GM18508 (cell line): ENCODE data around the gene PLEKHH2.
"Not testable (repeated sequence)": the region's sequence is repeated elsewhere in the genome, so short reads cannot be mapped to it uniquely, and the experiment has no call there.

Experiments
- ATAC-seq: cut with Tn5 transposase; IDR thresholded peaks from one replicate; pipeline ENCODE4 v1.9.1; 2021; ENCODE audit warnings: moderate number of reproducible peaks; ENCODE audit not compliant: insufficient read depth, unreplicated experiment

PLEKHH2 gene

DNA sequence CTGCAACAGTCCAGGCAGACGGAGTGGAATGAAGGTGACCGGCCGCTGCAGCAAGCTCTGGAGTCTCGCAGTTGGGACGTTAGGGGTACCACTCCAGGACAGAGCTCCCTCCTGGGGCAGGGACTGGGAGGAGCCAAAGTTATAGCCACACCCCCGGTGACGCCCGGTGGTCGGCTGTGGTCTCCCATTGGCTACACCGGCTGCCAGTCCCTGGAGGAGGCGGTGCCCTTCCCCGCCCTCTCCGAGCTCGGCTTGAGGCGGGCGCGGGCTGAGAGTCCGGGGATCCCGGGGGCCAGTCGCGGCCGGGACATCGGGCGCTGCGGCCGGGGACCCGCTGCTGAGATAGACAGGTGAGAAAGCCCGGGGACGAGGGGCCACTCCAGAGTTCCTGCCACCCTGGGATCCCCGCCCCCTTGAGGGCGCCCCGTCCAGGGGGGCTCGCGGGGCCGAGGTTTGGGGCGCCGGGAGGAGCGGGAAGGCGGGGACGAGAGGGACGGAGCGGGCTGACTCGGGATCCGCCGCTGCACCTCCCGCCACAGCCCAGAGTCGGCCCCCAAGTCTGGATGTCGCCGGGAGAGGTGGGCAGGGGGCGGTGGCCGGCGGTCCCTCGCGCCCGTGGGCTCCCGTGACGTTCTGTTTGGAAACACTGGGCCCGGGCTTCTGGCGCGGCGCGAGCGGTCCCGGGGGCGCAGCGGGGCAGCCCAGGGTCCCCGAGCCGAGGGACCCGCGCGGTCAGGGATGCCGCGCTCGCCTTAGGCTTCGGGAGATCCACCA lies at the start of gene PLEKHH2:
PLEKHH2 (plus strand) TSS at position 231 of the 774 bp plus-strand sequence. CDS start 7,414 bp downstream, outside the sequence.
- peak; percentile 90 for ATAC-seq

GRCh38 chr2:43592443-43592842 lies 44.6 kb upstream of the PLEKHH2 start:
- ATAC-seq = no peak

DNA sequence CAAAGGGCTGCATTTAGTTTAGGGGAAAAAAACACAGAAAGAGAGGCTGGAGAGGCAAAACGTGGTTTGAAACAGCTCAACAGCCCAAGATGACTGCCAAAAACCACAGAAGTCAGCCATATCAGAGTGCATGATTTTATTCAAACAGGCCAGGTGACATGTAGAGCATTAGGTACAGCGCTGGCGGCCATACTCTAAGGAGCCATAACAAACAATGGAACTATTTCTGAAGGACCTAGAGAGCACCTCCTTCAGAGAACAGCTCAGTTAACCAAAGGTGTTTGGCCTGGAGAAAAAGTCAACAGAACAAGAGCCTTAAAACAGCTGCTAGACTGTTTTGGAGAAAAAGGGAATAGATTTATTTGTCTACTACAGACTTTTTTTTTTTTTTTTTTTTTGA lies 43.8 kb upstream of the PLEKHH2 start:
- ATAC-seq = no peak

GRCh38 chr2:43594875-43595274 lies 42.2 kb upstream of the PLEKHH2 start:
- ATAC-seq = no peak

DNA sequence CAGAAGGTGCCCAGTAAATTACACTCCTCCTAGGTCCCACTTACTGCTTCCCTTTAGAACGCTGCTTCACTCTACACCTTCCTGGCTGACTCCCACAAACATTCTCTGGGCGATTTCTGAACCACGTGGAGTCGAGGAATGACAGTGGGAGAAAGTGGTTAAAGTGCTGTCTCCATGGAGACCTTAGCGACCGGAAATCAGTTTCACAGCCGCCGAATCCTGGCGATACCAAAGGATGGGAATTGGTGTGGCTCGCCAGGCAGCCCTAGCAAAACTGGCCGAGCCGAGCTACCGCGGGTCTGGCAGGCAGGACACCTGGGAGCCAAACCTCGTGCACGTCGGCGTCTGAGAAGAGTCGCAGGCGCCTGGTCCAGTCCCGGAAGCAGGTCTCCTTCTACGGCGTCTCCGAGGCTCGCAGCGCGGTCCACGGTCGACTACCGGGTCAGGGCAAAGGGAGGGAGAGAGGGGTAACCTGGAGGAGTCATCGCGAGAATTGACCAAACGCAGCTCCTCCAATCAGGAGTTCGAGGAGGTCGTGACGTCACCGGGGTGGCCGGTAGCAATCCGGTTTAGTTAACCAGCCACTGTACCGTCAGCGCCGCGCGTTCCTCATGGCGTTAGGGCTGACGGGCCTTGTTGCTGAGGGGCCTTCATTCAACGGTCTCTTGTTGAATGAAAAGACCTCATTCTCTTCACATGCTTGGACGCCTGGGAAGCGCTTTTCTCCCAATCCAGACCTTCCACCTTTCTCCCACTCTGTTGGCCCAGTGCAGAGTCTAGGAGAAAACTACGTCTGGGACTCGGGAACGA lies 41.3 kb upstream of the PLEKHH2 start, which contains the start of gene THADA:
THADA (minus strand) TSS at position 436 of the 810 bp plus-strand sequence. CDS start 3,646 bp downstream, outside the sequence.
- peak; percentile 93 for ATAC-seq

DNA sequence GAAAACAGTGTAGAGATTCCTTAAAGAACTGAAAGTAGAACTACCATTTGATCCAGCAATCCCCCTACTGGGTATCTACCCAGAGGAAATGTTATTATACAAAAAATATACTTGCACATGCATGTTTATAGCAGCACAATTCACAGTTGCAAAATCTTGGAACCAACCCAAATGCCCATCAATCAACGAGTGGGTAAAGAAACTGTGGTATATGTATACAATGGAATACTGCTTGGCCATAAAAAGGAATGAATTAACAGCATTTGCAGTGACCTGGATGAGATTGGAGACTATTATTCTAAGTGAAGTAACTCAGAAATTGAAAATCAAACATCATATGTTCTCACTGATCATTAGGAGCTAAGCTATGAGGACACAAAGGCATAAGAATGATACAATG lies 36.5 kb upstream of the PLEKHH2 start:
- ATAC-seq = not testable (repeated sequence)

GRCh38 chr2:43604674-43605073 lies 32.4 kb upstream of the PLEKHH2 start:
- no peak for ATAC-seq

DNA sequence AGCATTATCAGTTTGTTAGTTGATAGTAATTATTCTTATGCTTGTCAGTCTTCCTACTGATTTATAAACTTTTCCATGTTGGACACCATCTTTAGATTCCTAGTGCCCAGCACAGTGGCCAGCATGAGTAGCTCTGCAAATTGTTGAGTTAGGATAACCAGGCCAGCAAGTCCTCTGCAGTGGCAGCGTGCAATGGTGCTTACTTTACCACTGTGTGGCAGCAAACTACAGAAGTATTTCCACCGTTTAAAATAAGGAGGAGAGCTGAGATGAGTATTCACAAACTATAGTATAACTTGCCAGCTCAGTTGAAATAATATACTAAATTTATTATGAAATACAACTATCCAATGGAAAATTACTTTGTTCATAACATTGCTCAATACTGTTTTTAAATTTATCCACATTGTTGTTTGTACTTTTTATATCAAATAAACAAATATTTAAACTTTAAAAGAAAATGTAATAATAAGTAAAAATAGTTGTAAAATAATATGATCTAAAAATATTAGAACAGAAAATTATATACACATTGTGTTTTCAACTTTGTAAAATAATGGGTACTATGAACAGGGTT lies 31.9 kb upstream of the PLEKHH2 start:
- ATAC-seq = no peak

GRCh38 chr2:43605851-43606250 lies 31.2 kb upstream of the PLEKHH2 start:
- ATAC-seq = no peak

DNA sequence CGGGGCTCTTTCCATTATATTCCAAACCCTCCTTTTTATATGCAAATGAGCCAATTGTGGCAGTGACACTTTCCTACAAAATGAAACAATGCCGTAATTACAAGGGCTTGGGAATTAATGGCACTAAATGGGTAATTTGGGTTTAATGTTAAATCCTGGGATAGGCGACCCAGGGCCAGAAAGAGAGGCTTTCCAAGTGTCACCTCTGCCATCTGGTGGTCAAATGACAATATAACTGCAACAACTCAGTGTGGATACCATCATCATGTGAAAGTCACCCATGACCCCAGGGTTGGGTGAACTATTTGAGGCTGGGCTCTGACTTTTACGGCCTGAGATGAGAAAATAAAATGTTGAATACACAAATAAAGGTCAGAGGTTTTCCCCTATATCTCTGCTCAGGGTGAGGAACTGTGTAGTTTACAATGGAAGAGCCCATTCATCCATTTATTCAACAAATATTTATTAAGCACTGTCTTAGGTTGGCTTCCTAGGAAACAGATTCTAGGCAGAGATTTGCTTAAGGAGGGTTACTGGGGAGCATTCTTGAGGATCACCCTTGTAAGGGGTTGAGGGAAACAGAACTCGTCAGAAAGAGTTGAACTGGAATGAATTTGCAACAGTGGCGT lies 27.7 kb upstream of the PLEKHH2 start:
- ATAC-seq = no peak

DNA sequence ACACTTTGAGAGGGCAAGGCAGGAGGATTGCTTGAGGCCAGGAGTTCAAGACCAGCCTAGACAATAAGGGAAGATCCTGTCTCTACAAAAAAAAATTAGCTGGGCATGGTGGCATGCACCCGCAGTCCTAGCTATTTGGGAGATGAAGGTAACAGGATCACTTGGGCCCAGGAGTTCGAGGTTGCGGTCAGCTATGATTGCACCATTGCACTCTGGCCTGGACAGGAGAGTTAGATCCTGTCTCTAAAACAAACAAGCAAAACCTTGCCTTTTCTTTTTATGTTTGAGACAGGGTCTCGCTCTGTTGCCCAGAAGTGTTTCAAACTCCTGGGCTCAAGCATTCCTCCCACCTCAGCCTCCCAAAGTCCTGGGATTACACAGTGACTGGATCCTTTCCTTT lies 26.7 kb upstream of the PLEKHH2 start:
- ATAC-seq = no peak

GRCh38 chr2:43611987-43612894 lies 24.8 kb upstream of the PLEKHH2 start:
- ATAC-seq = peak; percentile 68

DNA sequence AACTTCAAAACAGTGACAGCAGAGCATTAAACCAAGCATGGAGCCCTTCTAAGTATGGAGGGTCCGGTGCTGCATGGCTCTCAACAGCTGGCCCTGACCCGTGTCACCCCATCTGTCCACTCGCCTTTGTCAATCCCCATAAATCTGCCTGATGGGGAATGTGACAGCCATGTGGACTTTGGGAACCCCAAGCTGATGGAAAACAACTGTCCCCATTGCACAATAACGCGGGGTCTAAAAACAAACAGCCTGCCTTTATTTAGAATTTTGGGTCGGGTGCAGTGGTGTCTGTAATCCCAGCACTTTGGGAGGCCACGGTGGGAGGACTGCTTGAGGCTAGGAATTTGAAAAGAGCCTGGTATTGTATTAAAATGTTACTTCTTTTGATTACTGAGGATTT lies 24.1 kb upstream of the PLEKHH2 start:
- ATAC-seq = no peak

DNA sequence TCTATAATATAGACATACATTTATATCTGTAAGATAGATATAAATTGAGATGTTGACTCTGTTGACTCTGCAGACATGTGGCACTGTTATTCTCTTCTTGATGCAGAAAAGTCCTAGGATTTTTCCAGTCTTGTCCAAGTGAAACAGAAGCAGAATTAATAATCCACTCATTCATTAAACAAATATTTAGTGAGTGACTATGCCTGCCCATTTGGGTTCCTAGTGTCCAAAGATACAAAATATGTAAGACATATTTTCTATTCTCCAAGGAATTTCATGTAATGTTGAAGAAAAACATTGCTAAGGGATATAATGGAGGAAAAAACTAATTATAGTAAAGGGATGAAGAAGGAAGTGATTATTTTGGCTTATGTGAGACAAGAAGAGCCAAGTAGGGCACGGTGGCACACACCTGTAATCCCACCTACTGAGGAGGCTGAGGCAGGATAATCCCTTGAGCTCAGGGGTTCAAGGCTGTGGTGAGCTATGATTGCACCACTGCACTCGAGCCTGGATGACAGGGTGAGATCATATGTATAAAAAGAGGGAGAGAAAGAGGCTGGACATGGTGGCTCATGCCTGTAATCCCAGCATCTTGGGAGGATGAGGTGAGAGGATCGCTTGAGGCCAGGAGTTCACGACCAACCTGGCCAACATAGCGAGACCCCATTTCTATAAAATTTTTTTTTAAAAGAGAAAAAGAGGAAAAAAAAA lies 19.9 kb upstream of the PLEKHH2 start:
- no peak for ATAC-seq

DNA sequence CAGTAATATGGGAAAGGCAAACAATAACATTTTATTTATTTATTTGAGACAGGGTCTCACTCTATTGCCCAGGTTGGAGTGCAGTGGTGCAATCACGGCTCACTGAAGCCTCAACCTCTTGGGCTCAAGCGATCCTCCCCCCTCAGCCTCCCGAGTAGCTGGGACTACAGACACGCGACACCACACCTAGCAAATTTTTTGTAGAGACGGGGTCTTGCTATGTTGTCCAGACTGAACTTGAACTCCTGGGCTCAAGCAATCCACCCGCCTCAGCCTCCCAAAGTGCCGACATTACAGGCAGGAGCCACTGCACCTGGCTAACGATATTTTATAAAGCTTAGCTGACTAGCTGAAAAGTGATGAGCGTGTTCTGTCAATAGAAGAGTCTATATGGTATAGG lies 17.5 kb upstream of the PLEKHH2 start:
- ATAC-seq = no peak

GRCh38 chr2:43622931-43623451 lies 14.1 kb upstream of the PLEKHH2 start:
- no peak for ATAC-seq

DNA sequence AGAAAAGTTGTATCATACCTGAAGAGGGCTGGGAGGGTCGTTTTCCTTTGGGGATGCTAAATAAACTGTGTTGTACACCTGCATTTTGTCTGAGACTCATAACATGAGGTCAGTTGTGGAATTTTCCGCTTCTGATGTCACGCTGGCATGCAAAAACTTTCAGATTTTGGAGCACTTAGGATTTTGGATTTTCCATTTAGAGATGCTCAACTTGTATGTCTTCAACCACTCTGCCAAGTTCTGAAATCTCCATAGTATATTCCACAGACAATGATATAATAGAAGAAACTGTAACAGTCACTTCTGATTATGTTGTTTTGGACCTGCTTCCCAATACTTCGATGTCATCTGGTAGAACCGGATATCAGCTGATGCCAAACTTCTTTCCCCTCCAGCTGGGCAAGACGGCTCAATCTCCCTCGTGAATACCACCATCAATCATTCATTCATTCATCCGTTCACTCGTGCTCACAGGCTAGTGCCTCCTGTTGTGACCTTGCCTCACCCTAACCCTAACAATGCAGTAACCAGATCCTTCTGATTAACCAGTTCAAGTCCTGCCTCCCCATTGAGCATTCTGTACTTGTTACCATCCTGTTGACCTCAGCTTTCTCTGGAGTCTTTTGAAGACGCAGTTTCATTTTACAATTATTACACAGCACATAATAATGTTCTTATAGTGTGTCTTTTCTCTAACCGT lies 5.3 kb upstream of the PLEKHH2 start:
- no peak for ATAC-seq
